ENCODE results near the gene FBXW7.

GRCh38 chr4:152540293-152540674 is 4.4 kb upstream of the FBXW7 start:
- TF ChIP-seq CTCF (IDR thresholded peaks at IDR 0.05), result no peak
- TF ChIP-seq POLR2AphosphoS5 (IDR thresholded peaks at IDR 0.05), result no peak
- TF ChIP-seq EP300 (IDR thresholded peaks at IDR 0.05; ENCODE audit: low read depth), result no peak
- TF ChIP-seq POLR2A (IDR thresholded peaks at IDR 0.05), result no peak

Measured in transverse colon (tissue), 4 donors.